SIG-M5 treated with dmso at 0.1 percent for 504 hours (cell line): ENCODE measurements around the gene CASTOR1.

Experiments
- DNase-seq: peaks from one replicate; lab custom pipeline; 2025; ENCODE audit not compliant: unreplicated experiment; lab: John Stamatoyannopoulos, UW

Gene CASTOR1

GRCh38 chr22:30286331-30286730 lies 3.0 kb downstream of the CASTOR1 start:
- DNase-seq: no peak

- DNase-seq: no peak
These were observed 3.5 kb downstream of the CASTOR1 start for GRCh38 chr22:30285846-30286200.

GRCh38 chr22:30285176-30285845 lies 4.0 kb downstream of the CASTOR1 start:
- DNase-seq: no peak

- no peak for DNase-seq
These were observed 4.6 kb downstream of the CASTOR1 start for GRCh38 chr22:30284666-30285065.

- no peak for DNase-seq
These were observed 5.1 kb downstream of the CASTOR1 start for GRCh38 chr22:30284172-30284571.

GRCh38 chr22:30283342-30283741 lies 6.0 kb downstream of the CASTOR1 start:
- no peak for DNase-seq

GRCh38 chr22:30282616-30283046 lies 6.7 kb downstream of the CASTOR1 start:
- DNase-seq: peak; percentile 17

GRCh38 chr22:30280505-30280904 lies 8.8 kb downstream of the CASTOR1 start:
- no peak for DNase-seq

- DNase-seq: no peak
These were observed 9.4 kb downstream of the CASTOR1 start for GRCh38 chr22:30279932-30280331.

GRCh38 chr22:30279046-30279788 lies 10.1 kb downstream of the CASTOR1 start:
- DNase-seq: peak; percentile 81

GRCh38 chr22:30277547-30278344 lies 11.6 kb downstream of the CASTOR1 start:
- DNase-seq: peak; percentile 72

- no peak for DNase-seq
These were observed 13.3 kb downstream of the CASTOR1 start for GRCh38 chr22:30276039-30276438.

GRCh38 chr22:30275625-30276024 lies 13.7 kb downstream of the CASTOR1 start:
- no peak for DNase-seq

- DNase-seq: no peak
These were observed 14.9 kb downstream of the CASTOR1 start for GRCh38 chr22:30274437-30274812.

GRCh38 chr22:30273711-30274436 lies 15.4 kb downstream of the CASTOR1 start:
- DNase-seq: no peak

GRCh38 chr22:30272781-30273601 lies 16.3 kb downstream of the CASTOR1 start:
- peak; percentile 62 for DNase-seq

- DNase-seq: peak; percentile 82
These were observed 18.5 kb downstream of the CASTOR1 start for GRCh38 chr22:30270832-30271231.

- DNase-seq: no peak
These were observed 21.0 kb downstream of the CASTOR1 start for GRCh38 chr22:30268331-30268730.

GRCh38 chr22:30267382-30268302 lies 21.7 kb downstream of the CASTOR1 start:
- peak; percentile 38 for DNase-seq
